Retinal pigment epithelial cell (primary cell): ENCODE measurements around the gene ADAMTS2.

Experiments used
- DNase-seq: peaks from one replicate; pipeline ENCODE4 v3.0.0-alpha.2; 2010; ENCODE audit warnings: low read depth
- H3K4me3 ChIP-seq: 2 replicates; pipeline ENCODE4 v1.5.1; 2011; ENCODE audit warnings: mild to moderate bottlenecking, low read length, control low read depth, moderate library complexity
- TF ChIP-seq, protein P1 (sequence below): conservative IDR thresholded peaks from 2 replicates; pipeline ENCODE4 v1.5.1; 2011; ENCODE audit warnings: low read depth, low read length, control low read depth, inconsistent platforms

ADAMTS2 gene

DNA sequence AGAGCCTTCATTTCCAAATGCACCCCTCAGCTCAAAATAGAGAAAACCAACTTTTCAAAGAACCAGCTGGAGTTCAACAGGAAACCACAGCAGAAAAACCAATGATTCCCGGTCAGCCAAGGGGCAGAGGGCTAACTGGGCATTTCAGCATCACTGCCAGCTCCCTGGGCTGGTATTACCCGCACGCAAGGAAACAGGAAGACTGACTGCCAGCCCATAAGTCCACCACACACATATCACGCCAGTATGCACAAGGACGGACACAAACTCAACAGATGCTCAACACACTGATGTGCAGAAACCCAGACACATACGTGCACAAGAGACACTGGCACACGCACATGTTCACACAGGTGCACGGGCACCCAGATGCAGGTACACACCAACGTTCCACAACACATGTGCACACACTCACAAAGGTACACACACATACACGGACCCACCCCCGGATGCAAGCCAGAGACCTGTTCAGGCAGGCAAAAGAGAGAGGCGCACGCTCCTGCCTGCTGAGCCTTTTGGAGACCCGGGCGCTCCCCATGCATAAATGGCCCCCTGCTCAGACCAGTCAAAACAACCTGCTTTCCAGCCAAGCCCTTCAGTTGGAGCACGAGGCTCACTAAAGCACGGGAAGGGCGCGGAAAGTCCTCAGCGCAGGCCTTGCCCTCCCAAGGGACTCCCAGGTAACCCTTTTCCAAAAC lies 2.1 kb downstream of the ADAMTS2 start:
- peak overlapping the region; percentile 51 for H3K4me3 ChIP-seq
- no peak for DNase-seq
- TF ChIP-seq, protein P1, sequence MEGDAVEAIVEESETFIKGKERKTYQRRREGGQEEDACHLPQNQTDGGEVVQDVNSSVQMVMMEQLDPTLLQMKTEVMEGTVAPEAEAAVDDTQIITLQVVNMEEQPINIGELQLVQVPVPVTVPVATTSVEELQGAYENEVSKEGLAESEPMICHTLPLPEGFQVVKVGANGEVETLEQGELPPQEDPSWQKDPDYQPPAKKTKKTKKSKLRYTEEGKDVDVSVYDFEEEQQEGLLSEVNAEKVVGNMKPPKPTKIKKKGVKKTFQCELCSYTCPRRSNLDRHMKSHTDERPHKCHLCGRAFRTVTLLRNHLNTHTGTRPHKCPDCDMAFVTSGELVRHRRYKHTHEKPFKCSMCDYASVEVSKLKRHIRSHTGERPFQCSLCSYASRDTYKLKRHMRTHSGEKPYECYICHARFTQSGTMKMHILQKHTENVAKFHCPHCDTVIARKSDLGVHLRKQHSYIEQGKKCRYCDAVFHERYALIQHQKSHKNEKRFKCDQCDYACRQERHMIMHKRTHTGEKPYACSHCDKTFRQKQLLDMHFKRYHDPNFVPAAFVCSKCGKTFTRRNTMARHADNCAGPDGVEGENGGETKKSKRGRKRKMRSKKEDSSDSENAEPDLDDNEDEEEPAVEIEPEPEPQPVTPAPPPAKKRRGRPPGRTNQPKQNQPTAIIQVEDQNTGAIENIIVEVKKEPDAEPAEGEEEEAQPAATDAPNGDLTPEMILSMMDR, result no peak

- DNase-seq, result no peak
- TF ChIP-seq, protein P1, result peak; percentile 18
- no peak overlapping the region for H3K4me3 ChIP-seq
Measured at GRCh38 chr5:179342577-179342976, 2.7 kb downstream of the ADAMTS2 start.

- DNase-seq, result no peak
- TF ChIP-seq, protein P1, result no peak
Measured at GRCh38 chr5:179340465-179340864, 4.8 kb downstream of the ADAMTS2 start.

DNA sequence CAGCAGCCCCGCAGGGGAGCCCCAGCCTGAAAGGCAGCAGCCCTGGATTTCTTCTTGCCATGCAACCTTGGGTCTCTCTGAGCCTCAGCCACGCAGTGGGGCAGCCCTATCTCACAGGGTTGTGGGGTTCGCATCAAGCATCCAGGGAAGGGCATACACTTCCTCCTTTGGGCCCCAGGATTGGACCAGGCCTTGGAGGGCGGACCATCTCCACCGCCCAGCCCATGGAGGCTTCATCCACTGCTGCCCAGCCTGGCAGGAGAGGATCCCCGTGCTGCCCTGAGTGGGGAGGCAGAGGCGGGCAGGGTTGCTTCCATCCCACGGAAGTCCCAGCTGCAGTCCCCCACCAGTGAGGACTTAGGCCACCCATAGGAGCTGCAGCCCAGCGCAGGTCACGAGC lies 5.3 kb downstream of the ADAMTS2 start:
- H3K4me3 ChIP-seq, result no peak overlapping the region
- TF ChIP-seq, protein P1, result no peak
- no peak for DNase-seq

More at GRCh38 chr5:179340465-179340864, 4.8 kb downstream of the ADAMTS2 start:
- H3K4me3 ChIP-seq, result no peak overlapping the region

- TF ChIP-seq, protein P1, result no peak
- no peak for DNase-seq
- H3K4me3 ChIP-seq, result no peak overlapping the region
Measured at GRCh38 chr5:179339081-179339480, 6.2 kb downstream of the ADAMTS2 start.

DNA sequence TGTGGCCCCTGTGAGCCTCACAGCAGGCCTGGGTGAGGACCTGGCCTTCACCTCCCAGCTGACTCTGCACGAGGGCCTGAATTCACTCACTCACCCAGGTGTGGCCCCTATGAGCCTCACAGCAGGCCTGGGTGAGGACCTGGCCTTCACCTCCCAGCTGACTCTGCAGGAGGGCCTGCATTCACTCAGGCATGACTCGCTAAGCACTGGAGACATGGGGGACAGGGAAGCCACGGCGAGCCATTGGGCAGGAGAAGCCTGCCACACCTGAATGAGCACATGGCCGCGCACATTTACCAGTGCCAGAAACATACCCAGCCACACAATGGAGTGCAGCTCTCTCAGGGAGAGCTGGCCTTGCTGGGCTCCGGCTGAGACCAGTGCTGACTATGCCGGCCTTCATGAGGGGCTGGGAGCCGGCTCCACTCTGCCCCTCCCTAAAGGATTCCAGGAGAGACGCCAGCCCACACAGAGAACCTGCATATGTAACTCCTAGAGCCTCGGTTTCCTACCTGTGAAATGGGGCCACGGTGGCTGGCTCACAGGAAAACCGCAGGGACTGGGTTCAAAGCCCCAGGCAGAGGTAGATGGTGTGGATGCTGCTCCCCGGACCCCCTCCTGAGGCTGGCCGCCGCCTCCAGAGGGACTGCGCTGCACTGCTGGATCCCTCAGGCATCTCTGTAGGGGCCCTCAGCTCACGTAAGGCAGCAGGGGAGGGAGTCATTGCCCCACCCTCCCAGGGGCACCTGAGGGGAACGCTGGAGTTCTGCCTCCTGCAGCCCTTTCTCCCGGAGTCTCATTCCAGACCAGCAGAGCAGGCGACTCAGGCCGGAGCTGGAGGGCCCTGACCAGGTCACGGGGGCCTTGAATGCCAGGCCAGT lies 7.2 kb downstream of the ADAMTS2 start:
- DNase-seq, result no peak
- TF ChIP-seq, protein P1, result no peak
- H3K4me3 ChIP-seq, result no peak overlapping the region
